ENCODE measurements around the gene APOL1. TPM values are rescaled to one million over a fixed set of nuclear protein-coding genes. Genes with fewer than 3 reads are reported as not detected.
"Not testable (repeated sequence)": the region's sequence is repeated elsewhere in the genome, so short reads cannot be mapped to it uniquely, and the experiment has no call there.

The APOL1 gene
- total RNA-seq, 4 donors from 2014 or later = 6.7 to 16.8 (median 11.0) TPM

DNA sequence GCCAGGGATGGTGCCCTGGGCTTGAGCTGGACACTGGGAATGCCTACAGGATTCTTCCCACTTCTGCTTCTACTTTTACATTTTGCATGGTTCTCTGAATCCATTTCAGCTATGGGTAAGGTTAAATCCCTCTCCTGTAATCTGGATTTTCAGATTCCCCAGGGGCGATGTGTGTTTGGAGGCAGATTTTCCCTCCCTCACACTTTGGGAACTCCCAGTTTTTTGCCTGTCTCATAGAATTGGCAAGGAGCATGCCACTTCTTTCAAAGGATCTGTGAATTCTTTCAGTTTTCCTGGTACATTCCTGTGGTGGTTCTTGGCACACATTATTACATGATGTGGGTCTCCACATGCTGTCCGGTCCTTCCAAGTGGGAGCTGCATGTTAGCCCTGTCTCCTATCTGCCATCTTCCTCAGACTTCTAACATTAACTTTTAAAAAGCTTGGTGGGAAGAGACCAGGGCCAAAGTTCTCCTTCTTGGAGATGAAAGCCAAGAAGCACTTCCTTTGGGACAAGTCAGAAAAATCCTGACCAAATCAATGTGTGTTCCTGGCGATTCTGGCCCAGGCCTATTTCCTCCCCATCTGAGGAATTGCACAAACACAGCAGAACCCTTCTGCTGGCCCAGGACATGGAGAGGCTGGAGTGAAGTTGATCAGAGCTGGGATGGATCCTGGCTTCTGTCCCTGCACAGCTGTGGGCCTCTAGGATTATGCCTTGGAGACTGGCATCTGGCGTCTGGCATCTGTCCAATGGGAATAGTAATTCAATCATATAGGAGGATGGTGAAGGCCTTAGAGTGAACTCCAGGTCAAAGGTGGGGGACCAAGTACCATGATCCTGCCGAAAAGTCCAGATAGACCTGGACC lies 8.2 kb upstream of the APOL1 start:
- no peaks in the 10 kb centered on the region for H3K36me3 ChIP-seq
- intact Hi-C loops (cut with DNase I) = no loop called here
- H3K9me3 ChIP-seq = no peaks in the 10 kb centered on the region
- DNase-seq = no peak
- no peak for TF ChIP-seq POLR2A (IDR thresholded peaks at IDR 0.05)
- TF ChIP-seq, protein P1, sequence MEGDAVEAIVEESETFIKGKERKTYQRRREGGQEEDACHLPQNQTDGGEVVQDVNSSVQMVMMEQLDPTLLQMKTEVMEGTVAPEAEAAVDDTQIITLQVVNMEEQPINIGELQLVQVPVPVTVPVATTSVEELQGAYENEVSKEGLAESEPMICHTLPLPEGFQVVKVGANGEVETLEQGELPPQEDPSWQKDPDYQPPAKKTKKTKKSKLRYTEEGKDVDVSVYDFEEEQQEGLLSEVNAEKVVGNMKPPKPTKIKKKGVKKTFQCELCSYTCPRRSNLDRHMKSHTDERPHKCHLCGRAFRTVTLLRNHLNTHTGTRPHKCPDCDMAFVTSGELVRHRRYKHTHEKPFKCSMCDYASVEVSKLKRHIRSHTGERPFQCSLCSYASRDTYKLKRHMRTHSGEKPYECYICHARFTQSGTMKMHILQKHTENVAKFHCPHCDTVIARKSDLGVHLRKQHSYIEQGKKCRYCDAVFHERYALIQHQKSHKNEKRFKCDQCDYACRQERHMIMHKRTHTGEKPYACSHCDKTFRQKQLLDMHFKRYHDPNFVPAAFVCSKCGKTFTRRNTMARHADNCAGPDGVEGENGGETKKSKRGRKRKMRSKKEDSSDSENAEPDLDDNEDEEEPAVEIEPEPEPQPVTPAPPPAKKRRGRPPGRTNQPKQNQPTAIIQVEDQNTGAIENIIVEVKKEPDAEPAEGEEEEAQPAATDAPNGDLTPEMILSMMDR (IDR thresholded peaks at IDR 0.05) = no peak
- WGBS, 2 donors = 81 to 92% methylated on average over 5 of the region's 5 CpGs
- no peaks in the 10 kb centered on the region for H3K27me3 ChIP-seq
- peaks cover 2% of the 10 kb centered on the region in 2 donors for H3K4me1 ChIP-seq
- no peak overlapping the region for H3K4me3 ChIP-seq (replicated peaks in 1 of 3)
- peak overlapping the region in 2 of 3 donors; percentile 4 to 31 for H3K27ac ChIP-seq

DNA sequence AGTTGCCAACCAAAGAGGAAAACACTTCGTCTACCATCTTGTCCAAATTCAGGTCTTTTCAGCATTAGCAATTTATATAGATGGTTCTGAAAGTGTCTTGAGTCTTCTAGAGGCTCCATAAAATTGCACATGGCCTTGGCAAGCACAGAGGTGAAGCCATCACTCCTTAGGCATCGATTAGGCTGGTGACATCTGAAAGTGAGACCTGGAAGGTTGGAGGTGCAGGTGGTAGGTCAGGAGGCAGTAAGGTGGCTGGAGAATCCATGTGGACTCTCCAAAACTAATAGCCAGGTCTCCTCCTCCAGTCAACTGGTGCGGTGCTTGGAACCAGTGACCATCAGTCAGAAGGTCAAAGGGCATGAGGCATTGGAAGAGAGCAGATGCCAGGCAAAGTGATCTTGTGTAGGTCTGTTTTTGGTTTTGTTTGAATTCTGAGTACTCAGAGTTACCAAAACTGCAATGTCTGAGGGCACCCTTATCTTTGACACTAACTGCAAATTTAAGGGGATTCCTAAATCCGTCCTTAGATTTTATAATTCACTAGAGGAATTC lies 7.1 kb upstream of the APOL1 start:
- H3K4me1 ChIP-seq = no peaks in the 10 kb centered on the region
- no peak for TF ChIP-seq POLR2A (IDR thresholded peaks at IDR 0.05)
- TF ChIP-seq, protein P1 (IDR thresholded peaks at IDR 0.05) = no peak
- no peaks in the 10 kb centered on the region for H3K9me3 ChIP-seq
- H3K4me3 ChIP-seq (replicated peaks in 1 of 3) = no peak overlapping the region
- no peaks in the 10 kb centered on the region for H3K36me3 ChIP-seq
- intact Hi-C loops (cut with DNase I) = no loop called here
- no peak for DNase-seq
- 70 to 81% methylated on average over 4 of the region's 4 CpGs for WGBS, 2 donors
- no peaks in the 10 kb centered on the region for H3K27me3 ChIP-seq
- H3K27ac ChIP-seq = no peak overlapping the region

DNA sequence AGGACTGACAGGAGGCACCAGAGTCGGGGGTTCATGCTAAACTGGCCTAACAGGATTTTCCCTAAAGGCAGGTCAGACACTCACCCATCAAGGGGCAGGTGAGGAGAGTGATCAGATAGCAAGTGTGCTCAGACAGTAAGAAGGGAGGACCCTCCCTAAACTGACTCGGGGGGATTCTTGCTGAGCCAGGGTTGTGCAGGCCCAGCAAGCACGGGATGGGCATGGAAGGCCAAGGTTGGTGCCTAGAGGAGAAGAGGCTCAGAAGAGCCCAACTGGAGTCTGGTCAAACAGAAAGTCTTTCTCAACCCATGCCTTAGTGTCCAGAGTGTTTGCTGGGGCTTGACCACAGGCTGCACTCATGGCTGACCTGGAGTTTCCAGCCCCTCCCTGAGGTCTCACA lies 6.2 kb upstream of the APOL1 start:
- Histone ChIP-seq H3K4me3 (replicated peaks in 1 of 3) (no peak overlapping the region), H3K9me3 (no peaks in the 10 kb centered on the region), H3K36me3 (no peaks in the 10 kb centered on the region), H3K27me3 (no peaks in the 10 kb centered on the region), H3K27ac (no peak overlapping the region), H3K4me1 (no peaks in the 10 kb centered on the region)
- intact Hi-C loops (cut with DNase I) = no loop called here
- TF ChIP-seq, protein P1 (IDR thresholded peaks at IDR 0.05) = no peak
- TF ChIP-seq POLR2A (IDR thresholded peaks at IDR 0.05) = no peak
- no peak for DNase-seq
- 56 to 62% methylated on average over 3 of the region's 3 CpGs for WGBS, 2 donors

DNA sequence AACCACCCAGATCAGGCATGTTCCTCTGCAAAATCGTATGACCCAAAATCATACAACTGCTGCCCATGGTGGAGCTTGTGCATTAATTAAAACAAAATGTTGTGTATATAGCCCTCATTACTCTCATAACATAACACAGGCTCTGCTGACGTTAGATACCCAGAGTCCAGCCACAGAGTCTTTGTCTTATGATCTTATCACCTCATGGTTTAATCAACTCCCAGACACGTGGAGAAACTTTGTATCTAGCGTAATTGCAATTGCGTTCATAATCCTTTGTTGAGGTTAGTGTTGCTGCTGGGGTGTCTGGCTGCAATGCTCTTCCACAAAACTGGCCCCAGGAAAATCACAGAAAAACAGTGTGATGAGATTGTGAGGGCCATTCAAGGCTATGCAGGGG lies 5.0 kb upstream of the APOL1 start:
- no peaks in the 10 kb centered on the region for H3K27me3 ChIP-seq
- H3K4me3 ChIP-seq (replicated peaks in 1 of 3) = no peak overlapping the region
- intact Hi-C loops (cut with DNase I) = no loop called here
- no peaks in the 10 kb centered on the region for H3K36me3 ChIP-seq
- no peak for TF ChIP-seq POLR2A (IDR thresholded peaks at IDR 0.05)
- TF ChIP-seq, protein P1 (IDR thresholded peaks at IDR 0.05) = no peak
- no peaks in the 10 kb centered on the region for H3K9me3 ChIP-seq
- no peak for DNase-seq
- peaks cover 0 to 6% of the 10 kb centered on the region in 2 donors for H3K4me1 ChIP-seq
- H3K27ac ChIP-seq = no peak overlapping the region
- 63 to 79% methylated on average over 5 of the region's 5 CpGs for WGBS, 2 donors

DNA sequence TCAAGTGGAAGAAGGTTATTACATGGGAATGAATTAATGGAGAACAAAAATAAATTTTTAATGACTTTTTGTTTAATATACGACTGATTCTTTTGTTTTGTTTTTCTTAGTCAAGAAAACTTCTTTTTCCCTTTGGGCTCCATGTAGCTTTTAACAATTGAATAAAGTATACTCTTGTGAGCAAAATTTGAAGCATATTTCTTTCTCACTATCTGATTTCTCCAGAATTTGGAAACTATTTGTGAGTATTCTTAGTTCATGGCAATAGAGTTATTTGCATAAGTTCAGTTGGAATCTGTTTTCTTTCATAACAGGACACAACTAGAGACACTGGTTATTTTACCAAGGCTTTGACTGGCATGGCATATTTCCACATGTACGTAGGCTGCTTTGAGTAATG lies 3.8 kb upstream of the APOL1 start:
- Histone ChIP-seq H3K4me1 (peaks cover 0 to 18% of the 10 kb centered on the region in 2 donors), H3K4me3 (replicated peaks in 1 of 3) (no peak overlapping the region), H3K36me3 (no peaks in the 10 kb centered on the region), H3K27me3 (no peaks in the 10 kb centered on the region), H3K9me3 (no peaks in the 10 kb centered on the region), H3K27ac (no peak overlapping the region)
- TF ChIP-seq POLR2A (IDR thresholded peaks at IDR 0.05) = no peak
- TF ChIP-seq, protein P1 (IDR thresholded peaks at IDR 0.05) = no peak
- DNase-seq = no peak
- intact Hi-C loops (cut with DNase I) = no loop called here
- WGBS, 2 donors = 86 to 97% methylated on average over 2 of the region's 2 CpGs

DNA sequence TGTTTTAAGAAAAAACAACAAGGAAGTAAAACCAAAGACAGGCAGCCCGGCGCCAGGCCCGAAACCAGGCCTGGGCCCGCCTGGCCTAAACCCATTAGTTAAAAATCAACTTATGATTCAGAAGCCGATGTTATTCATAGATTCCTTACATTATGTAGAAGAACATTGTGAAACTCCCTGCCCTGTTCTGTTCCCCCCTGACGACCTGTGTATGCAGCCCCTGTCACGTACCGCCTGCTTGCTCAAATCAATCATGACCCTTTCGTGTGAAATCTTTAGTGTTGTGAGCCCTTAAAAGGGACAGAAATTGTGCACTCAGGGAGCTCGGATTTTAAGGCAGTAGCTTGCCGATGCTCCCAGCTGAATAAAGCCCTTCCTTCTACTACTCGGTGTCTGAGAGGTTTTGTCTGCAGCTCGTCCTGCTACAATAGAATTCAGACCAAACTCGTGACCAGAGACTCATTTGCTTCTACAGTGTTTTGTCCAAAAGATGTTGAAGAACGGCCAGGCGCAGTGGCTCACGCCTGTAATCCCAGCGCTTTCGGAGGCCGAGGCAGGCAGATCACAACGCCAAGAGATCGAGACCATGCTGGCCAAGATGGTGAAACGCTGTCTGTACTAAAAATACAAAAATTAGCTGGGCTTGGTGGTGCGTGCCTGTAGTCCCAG lies 2.5 kb upstream of the APOL1 start:
- H3K27ac ChIP-seq; H3K9me3 ChIP-seq; intact Hi-C loops (cut with DNase I); H3K27me3 ChIP-seq; H3K4me3 ChIP-seq (replicated peaks in 1 of 3); DNase-seq; H3K36me3 ChIP-seq: not testable (repeated sequence)
- WGBS, 2 donors = 91 to 92% methylated on average over 24 of the region's 24 CpGs
- H3K4me1 ChIP-seq = peaks cover 0 to 29% of the 10 kb centered on the region in 2 donors

DNA sequence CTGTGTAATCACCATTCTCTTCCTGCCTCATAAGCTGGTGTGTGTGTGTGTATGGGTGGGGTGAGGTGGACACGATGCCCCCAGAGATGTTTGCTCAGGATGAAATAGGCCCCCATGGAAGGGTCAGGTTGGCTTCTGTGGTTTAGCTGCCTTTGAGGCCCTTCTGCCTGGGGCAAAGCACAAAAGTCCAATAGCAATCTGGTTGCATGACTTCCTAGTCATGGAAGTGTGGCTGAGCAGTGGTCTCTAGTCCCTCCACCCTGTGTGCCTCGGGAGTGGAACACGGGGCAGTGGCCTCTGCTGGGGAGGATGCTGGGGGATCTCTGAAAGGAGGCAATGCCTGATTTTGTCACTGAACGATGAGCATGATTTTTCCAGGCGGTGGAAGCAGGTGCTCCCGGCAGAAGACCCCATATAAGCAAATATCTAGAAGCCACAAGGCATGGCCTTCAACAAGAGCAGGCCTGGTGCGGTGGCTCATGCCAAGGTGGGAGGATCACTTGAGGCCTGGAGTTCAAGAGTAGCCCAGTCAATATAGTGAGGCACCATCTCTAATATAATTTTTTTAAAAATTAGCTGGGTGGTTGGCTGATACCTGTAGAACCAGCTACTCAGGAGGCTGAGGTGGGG lies 839 bp upstream of the APOL1 start:
- WGBS, 2 donors = 94 to 95% methylated on average over 4 to 7 of the region's 7 CpGs
- intact Hi-C loops (cut with DNase I); H3K9me3 ChIP-seq; DNase-seq; H3K27ac ChIP-seq; H3K36me3 ChIP-seq; H3K27me3 ChIP-seq; H3K4me3 ChIP-seq (replicated peaks in 1 of 3): not testable (repeated sequence)
- peaks cover 0 to 29% of the 10 kb centered on the region in 2 donors for H3K4me1 ChIP-seq
